HG03060 (cell line): ENCODE data around the gene CASP8.

Experiments
- ATAC-seq: cut with Tn5 transposase; IDR thresholded peaks from one replicate; pipeline ENCODE4 v1.9.1; 2021; ENCODE audit warnings: low read depth, moderate number of reproducible peaks; ENCODE audit not compliant: unreplicated experiment

Gene CASP8

DNA sequence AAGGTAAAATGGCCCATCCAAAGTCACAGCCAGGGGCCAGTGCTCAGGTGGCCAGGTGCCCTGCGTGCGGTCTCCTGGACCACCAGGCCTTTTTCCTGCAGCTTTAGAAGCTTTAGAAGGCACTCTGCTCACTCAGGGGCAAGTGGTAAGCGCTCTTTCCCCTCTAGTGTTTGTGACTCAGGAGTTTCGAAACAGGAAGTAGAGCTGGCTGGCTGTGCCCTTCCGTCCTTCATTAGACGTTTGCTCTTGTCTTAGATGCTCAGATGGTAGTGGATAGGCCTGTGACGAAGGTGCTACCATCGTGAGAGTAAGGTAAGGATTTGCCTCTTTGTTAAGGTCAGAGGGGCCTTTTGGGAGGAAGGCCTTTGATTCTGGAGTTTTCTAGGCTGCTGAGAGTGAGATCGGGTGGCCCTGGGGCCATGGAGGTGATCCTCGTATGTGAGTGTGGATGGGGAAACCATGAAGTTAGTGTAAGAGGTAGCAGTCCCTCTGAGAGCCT, at the start of gene CASP8:
TSS of gene CASP8 (plus strand) at position 235 of the 499 bp plus-strand sequence. CDS start 5,951 bp downstream, outside the sequence.
- peak; percentile 28 for ATAC-seq

DNA sequence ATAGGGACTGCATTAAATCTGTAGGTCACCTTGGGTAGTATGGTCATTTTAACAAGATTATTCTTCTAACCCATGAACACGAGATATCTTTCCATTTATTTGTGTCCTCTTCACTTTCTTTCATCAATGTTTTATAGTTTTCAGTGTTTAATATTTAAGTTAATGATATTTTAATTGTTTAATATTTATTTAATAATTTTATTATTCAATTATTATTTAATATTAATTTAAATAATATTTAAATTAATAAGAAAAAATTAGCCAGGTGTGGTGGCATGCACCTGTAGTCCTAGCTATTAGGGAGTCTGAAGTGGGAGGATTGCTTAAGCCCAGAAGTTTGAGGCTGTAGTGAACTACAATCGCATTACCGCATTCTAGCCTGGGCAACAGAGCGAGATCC, 44.4 kb upstream of the CASP8 start:
- ATAC-seq = no peak

DNA sequence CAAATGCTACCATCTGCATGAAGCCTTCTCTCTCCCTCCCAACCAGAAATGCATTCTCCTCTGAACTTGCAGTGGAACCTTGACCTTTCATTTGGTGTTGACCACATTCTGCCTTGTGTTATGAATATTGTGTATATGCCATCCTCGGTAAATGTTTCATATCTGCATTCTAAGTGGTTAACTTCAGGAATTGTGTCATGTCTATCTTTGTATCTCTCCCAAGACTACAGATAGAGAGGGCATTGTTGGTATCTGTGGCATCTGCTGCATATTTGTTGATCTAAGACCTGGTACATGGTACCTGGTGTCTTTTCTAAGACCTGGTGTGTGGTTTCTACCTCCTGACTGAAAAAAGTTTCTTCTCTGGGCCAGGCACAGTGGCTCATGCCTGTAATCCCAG, 43.4 kb upstream of the CASP8 start:
- ATAC-seq = no peak

DNA sequence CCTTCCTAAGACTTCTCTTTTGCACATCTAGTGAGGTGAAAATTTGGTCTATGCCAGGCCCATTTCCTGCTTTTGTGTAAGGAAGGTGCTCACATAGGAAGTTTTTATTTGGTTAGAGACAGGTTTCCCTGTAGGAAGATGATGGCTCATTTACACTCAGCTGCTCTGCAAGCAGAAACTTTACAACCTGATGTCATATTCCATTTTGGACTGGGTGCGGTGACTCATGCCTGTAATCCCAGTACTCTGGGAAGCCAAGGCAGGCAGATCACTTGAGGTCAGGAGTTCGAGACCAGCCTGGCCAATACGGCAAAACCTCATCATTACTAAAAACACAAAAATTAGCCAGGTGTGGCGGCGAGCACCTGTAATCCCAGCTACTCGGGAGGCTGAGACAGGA, 41.6 kb upstream of the CASP8 start:
- no peak for ATAC-seq

DNA sequence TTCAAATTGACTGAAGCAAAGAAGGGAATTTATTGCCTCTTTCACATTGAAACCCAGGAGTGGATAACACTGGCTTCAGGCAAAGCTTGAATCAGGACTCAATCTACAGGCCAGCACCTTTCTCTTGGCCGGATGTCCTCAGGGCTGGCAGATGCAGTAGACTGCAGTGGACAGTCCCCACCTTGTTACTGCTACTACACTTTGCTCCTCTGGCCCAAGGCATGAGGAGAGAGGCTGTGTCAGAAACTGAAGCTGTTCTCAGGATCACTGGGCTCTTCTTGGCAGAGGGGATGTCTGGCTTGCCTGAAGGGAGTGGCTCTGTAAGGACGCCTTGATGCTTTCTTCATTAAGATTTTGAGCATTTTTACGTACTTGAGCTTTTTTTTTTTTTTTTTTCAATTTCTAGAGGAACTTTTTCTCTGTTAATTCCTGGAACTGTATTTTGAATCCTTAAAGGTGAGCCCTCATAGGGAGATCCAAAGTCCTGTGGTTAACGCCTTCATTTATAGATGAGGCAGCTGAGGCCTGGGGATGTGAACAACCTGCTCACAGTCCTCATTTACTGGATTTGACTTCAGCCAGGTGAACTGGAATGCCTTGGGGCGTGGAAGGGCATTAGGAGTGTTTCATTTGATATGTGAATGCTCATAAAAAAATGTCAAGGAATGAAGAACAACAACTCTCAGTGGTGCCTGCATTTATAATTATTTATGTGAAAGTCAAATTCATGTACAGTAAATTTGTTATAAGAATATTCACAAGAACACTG, 40.8 kb upstream of the CASP8 start:
- no peak for ATAC-seq

DNA sequence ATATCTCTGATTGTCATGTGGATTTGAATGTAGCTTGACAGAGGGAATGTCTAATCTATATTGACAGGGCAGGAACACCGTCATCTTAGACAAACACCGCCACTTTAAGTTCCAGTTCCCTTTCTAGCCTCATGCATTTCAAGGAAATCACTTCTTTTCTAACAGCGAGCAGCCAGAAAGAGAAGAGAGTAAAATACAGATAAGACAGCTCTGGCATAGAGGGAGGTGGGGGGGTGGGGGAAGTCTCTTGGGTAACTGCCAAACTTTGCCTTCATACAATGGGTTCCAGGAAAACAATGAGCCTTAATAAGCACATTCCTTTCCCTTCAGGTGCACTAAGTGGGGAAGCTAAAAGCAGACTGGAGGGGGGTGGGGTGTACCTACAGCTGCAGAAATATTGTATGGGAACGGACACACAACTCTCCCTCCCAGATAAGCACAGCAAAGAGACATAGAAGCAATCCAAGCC, 40.2 kb upstream of the CASP8 start:
- no peak for ATAC-seq

DNA sequence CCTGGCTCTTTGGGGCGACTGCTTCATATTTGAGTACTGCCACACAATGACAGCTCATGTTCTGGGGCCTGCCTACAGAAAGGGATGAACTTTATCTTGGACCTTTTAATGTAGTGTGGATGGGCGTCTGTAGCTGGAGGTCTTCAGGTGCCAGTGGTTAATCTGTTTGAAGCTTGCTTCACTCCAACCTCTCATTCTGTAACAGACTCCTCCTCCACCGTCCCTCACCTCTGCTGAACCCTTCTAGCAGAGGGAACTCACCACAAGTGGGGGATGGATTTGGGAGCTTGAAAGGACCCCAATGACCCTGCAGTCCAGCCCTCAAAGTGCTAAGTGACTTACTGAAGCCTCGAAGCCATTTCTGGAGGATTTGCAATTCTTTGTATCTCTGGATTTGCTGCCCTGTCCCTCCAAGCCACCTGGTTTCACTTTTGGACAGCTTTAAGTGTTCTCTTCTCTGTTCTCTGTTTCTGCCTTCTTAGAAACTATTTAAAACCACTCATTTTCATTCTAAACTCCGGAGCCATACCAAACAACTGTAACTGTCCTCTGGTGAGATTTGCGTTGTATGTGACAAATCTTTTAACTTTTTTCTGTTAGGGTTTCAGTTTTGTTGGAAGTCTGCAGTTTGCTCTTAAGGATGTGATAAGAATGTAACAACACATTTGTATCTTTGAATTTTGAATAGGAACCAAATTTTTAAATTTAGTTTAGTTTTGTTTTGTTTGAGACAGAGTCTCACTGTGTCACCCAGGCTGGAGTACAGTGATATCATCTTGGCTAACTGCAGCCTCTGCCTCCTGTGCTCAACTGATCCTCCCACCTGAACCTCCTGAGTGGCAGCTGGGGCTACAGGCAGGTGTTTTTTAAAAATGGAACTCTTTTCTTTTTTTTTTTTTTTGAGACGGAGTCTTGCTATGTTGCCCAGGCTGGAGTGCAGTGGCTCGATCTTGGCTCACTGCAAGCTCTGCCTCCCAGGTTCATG, 37.0 kb upstream of the CASP8 start:
- peak; percentile 74 for ATAC-seq

DNA sequence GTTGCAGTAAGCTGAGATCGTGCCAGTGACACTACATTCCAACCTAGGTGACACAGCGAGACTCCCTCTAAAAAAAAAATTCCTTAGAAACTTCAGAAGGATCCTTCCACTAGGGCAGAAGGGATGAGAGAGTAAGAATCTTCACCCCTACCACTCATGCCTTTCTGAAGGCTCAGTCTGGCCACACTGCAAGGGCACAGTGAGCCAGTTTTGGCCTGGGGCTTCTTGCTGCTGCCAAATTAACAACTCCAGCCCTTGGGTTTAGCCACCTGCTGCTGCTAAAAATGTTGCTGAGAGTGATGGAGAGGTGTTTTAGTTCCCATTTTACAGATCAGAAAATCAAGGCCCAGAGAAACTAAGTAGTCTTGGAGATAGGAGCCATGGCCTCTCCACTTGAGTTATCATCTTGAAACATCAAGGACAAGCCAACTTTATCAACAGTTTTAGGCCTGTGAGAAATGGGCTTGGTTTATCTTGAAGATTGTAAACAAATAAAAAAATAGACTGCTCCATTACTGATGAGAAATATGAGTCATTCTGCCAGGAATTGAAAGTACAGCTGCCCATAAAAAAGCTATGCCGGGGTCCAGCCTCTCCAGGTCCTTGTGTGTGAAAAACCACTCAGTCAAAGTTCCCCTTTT, 31.9 kb upstream of the CASP8 start:
- ATAC-seq = no peak

DNA sequence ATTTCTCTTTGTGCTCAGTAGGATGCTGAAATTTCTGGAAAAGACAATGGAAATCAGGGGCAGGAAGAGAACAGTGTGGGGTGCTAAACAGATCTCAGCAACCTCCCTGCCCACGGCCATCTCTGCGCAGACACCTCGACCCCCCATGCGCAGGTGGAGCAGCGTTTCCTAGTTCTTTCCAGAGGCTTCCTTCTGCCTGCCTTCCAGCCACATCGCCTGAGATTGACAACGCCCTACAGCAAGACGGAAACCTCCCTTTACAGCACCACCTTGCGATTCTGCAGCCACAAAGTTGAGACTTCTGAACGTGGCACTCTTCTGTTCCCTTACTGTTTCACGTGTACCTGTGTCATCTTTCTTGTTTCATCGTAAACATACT, 31.4 kb upstream of the CASP8 start:
- no peak for ATAC-seq

DNA sequence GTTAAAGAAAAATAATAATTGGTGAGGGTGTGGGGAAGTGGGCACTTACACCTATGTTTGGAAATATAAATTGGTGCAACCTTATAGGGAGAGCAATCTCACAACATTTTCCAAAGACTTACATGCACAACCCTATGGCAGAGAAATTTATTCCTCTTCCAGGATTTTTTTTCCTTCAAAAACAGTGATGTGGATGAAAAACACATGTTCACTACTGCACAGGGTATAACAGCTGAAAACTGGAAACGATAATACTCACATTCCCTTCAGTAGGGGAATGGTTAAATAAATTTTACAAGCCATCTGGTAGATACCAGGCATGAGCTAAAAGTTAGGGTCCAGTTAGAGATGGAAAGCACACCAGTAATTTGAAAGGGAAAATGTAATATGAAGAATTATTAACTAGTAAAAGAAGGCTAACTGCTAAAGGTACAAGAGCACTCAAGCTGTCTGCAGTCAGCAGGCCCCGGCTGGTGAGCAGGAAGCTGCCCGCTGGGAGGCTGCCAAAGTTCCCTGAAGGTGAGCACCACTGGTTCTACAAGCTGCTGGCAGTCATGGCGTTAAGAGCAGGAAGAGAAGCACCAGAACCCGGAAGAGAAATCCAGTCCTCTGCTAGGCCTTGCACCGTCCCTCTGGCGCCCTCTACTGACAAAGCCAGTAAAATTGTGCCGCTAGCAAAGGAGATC, 28.4 kb upstream of the CASP8 start:
- ATAC-seq = peak; percentile 42

DNA sequence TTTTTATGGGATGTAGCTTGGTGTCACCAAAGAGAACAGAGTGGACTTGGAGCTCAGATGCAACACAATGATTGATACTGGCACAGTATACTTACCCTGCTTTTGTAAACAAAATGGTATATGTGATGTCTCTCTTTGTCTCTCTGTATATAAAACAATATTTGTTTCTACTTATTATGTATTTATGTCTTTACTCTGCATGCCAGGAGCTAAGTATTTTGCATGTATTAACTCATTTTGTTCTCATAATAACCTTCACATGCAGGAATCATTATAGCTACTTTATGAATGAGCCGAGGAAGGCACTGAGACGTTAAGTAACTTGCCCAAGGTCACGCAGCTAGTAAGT, 27.9 kb upstream of the CASP8 start:
- ATAC-seq = no peak

DNA sequence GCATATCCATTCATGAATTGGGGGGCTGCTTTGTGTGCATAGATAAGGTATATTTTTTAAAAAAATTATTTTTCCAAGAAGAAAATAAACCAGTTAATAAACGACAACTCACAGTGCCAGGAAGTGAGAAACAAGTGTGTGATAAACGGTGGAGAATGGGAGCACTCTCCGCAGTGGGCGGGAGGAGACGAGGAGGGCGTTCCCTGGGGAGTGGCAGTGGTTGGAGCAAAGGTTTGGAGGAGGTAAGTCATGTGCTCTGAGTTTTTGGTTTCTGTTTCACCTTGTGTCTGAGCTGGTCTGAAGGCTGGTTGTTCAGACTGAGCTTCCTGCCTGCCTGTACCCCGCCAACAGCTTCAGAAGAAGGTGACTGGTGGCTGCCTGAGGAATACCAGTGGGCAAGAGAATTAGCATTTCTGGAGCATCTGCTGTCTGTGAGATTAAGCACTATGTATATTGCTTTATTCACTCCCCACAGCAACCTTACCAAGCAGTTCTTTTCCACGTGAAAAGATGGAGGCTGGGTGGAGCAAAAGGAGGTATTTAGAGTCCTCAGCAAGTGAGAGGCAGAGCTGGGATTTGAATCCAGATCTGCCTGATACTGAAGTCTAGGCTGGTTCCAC, 27.0 kb upstream of the CASP8 start:
- ATAC-seq = peak; percentile 81

DNA sequence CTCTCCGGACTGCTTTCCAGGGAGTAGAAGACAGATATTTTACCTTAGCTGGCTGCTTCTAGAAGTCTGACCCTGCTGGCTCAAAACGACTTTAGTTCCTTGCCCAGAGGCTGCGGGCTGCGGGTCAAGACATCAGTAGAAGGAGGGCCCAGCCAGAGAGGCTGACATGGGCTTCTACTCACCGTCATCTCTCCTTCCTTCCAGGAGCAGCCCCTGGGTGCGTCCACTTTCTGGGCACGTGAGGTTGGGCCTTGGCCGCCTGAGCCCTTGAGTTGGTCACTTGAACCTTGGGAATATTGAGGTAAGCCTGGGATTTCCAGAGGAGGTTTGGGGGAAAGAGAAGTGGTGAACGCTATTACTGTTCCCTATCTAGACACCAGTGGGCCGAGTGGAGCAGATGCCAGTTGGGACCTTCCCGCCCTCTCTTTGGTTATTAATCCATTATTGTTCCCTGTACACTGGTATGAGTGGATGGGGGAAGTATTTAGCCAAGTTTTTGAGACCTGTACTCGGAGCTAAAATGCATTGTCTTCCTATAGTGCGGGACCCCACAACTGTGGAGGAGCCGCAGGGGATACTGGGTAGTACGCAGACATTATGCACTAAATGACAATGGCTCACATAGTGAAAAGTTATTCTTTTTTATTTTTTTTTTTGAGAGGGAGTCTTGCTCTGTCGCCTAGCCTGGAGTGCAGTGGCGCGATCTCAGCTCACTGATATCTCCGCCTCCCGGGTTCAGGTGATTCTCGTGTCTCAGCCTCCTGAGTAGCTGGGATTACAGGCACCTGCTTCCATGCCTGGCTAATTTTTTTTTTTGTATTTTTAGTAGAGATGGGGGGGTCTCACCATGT, 26.3 kb upstream of the CASP8 start:
- ATAC-seq = no peak

DNA sequence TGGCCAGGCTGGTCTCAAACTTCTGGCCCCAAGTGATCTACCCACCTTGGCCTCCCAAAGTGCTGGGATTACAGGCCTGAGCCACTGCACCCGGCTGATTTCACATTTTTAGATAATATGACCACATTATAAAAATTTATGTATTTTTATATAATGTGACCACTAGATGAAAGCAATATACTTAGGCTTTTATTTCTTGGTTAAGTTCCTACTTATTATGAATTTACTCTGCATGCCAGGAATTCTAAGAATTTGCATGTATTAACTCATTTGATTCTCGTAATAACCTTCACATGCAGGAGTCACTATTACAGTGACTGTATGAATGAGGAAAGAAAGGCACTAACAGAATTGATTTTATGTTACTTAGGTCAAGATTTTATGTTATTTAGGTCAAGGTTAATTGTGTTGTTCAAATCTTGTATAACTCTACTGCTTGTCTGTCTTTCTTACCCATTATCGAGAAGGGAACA, 25.6 kb upstream of the CASP8 start:
- no peak for ATAC-seq

DNA sequence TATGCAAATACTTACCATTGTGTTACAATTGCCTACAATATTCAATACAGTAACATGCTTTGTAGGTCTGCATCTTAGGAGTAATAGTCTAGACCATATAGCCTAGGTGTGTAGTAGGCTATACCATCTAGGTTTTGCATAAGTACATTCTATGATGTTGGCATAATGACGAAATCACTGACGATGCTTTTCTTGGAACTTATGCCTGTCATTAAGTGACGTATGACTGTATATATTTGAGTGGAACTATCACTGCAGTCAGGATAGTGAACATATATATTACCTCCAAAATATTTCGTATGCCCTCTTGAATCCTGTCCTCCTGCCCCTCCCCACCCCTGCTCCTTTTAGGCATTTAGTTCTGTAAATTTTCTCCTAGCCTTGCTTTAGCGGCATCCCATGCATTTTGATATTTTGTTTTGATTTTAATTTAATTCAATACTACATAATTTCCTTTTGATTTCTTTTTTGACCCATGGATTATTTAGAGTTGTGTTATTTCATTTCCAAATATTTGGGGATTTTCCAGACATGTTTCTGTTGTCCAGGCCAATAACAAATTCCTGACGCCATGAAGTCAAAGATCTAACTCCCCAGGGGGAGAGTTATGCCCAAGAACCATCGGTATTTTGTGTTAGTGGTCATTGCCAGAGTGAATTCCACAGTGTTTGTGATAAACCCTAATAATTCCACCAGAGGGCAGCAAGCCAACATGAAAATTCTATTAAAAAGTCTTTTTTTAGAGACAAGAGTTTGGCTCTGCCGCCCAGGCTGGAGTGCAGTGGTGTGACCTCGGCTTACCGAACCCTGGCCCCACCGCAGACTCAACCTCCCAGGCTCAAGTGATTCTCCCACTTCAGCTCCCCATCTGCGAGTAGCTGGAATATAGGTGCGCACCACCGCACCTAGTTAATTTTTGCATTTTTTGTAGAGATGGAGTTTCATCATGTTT, 24.2 kb upstream of the CASP8 start:
- no peak for ATAC-seq

DNA sequence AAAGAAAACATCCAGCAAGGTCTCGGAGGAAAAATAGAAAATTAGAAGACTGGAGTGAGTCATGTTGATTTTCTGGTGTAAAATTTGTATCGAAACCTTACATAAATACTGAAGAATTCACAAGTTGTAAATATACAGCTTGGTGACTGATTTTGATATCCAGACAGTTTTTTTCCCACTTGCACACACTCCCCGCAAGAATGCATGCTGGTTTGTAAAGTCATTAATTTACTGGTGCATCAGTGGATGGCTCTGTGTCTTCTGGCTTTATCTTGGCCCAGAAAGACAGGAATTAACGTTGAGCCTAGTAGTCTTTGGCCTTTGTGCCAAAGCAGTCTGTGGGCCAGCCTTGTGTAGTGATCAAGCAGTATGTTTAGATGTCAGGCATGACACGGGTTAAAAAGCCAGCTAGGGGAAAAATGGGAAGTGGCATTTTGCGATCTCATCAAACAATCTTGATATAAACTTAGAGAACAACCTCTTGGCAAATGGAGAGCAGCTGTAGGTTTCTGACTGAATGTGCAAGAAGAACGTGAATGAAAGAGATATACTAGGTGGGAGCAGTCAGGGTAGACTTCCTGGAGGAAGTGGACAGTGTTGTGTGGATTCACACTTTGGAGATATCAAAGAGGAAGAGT, 22.7 kb upstream of the CASP8 start:
- no peak for ATAC-seq
